NT2/D1 (cell line): ENCODE measurements around the gene LANCL3.

Source experiments
- YY1 ChIP-seq: IDR thresholded peaks from 2 replicates; pipeline ENCODE4 v1.6.1; 2011; ENCODE audit not compliant: insufficient read length, insufficient read depth
- ZNF274 ChIP-seq: IDR thresholded peaks from 2 replicates; pipeline ENCODE4 v1.6.1; 2011; ENCODE audit warnings: mild to moderate bottlenecking, low read depth, low read length

DNA sequence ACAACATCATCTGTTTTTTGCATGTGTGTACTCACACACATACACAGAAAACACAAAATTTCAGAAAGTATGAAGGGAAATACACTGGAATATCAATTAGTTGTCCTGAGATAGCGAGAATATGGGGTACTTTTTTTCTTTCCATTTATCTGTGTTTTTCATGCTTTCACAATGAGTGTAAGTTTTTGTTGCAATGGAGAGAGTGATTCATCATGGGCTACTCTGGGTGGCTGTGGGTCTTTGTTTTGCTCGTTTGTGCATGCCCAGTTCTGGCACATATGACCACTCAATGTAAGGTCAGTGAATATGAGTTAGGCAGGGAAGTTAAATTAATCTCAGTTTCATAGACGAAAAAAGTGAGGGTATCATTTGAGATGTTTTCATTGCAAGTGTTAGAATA is 141.0 kb downstream of the LANCL3 start:
- TF ChIP-seq ZNF274 (no peak), YY1 (no peak)
